ENCODE data around the gene ANKH. TPM values are rescaled to one million over a fixed set of nuclear protein-coding genes. Genes with fewer than 3 reads are reported as not detected.

Gene ANKH
- total and polyA plus RNA-seq, 4 experiments from 2014 or later, result 34.1 to 165 (median 114) TPM

DNA sequence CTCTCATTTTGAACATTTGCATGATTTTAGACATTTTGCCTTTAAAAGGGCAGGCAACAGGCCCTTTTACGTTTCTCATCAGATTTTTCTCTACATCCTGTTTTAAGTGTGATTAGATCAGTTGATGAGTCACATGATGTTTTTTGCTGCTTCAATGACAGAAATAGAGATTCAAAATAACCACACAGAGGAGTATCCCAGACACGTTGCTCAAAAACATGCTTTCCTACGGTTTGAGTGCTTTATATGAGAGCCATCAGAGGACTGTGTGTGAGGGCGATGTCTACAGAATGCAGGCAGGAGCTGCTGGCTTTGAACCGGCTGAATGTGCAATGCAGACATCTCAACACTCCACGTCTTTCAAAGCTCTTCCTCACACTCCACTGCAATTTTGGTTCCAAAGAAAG, 165.0 kb downstream of the ANKH start:
- peak overlapping the region; percentile 49 for H3K27ac ChIP-seq (ENCODE audit: low read depth, low read length)
- peak overlapping the region in 1 of 2 donors; percentile 26 for H3K4me3 ChIP-seq (ENCODE audit: low read length in 2 of 2)
- H3K27me3 ChIP-seq (ENCODE audit: insufficient read depth, low read length), result no peaks in the 10 kb centered on the region
- peaks cover 76% of the 10 kb centered on the region for H3K4me1 ChIP-seq (ENCODE audit: insufficient read depth, low read length)
- no peaks in the 10 kb centered on the region for H3K9me3 ChIP-seq (ENCODE audit: control insufficient read depth in 1 of 2, low read length in 2 of 2)
- Mint-ChIP-seq H3K9me3 (no peaks in the 10 kb centered on the region), H3K27me3 (no peaks in the 10 kb centered on the region), H3K4me1 (peaks cover 66 to 91% (median 80%) of the 10 kb centered on the region in 4 donors), H3K36me3 (peaks cover 42 to 61% of the 10 kb centered on the region in 2 donors), H3K4me3 (peak overlapping the region; percentile 81 to 90 (median 82)), H3K27ac (peak overlapping the region; percentile 94 to 99 (median 99))
- CTCF ChIA-PET (ENCODE audit: partially characterized antibody), result interaction anchor here (0.8 to 12.1 kb wide), 8 partner anchors 9 to 297 kb away, joined by 3 to 114 read pairs (median 10); no protein-coding TSS in a partner anchor
- POLR2A ChIA-PET (ENCODE audit: partially characterized antibody), result interaction anchor here (1.0 to 2.4 kb wide), 16 partner anchors 8 to 286 kb away, joined by 3 to 13 read pairs (median 5); partner anchors contain the start of gene OTULIN
- intact Hi-C loops (cut with micrococcal nuclease), result loop anchor here (1.0 to 5.0 kb wide), 5 partner anchors 21 to 166 kb away; partner anchors contain the start of genes ANKH and OTULIN
- H3K36me3 ChIP-seq (ENCODE audit: insufficient read depth, low read length), result peaks cover 9% of the 10 kb centered on the region
- DNase-seq, result peak; percentile 67 to 80 (median 73)

GRCh38 chr5:14705556-14705955, 166.0 kb downstream of the ANKH start:
- no peaks in the 10 kb centered on the region for H3K27me3 Mint-ChIP-seq
- intact Hi-C loops (cut with micrococcal nuclease), result loop anchor here (5.0 kb wide), 1 partner anchor 167 kb away; the partner anchor contains the start of gene ANKH
- peak overlapping the region in 6 of 8 donors; percentile 5 to 90 (median 81) for H3K4me3 Mint-ChIP-seq

DNA sequence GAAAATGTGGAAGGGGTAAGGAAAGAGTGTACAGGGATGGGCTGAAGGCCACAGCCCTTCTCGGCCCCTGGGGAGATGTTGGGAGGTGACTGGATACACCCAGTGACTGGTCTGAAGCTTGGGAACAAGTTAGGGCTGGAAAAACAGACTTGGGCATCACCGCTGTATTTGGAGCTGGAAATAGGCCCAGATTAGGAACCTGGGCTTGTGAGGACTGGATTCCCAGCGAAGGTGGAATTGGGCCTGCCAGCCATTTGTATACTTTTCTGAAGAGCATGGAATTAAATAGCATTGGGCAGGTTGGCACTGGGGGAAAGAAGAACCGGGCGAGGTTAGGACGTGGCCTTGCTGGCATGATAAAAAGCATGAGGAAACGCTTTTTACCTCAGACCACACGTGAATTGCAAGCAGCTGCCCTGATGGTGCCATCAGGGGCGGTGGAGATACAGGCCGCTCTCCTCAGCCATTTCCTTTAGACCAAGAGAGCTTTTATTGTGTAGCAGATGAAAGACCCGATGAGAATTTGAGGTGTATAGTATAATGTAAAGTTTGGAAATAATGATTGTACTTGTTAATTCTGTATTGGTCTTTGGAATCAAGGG, 169.2 kb downstream of the ANKH start:
- CTCF ChIA-PET (ENCODE audit: partially characterized antibody), result interaction anchor here (1.0 to 12.1 kb wide), 5 partner anchors 12 to 291 kb away, joined by 3 to 114 read pairs (median 4); no protein-coding TSS in a partner anchor
- no peak for DNase-seq
- Histone ChIP-seq H3K27ac (ENCODE audit: low read depth, low read length) (peak overlapping the region; percentile 7), H3K4me3 (ENCODE audit: low read length in 2 of 2) (no peak overlapping the region), H3K9me3 (ENCODE audit: control insufficient read depth in 1 of 2, low read length in 2 of 2) (no peaks in the 10 kb centered on the region), H3K27me3 (ENCODE audit: insufficient read depth, low read length) (no peaks in the 10 kb centered on the region), H3K36me3 (ENCODE audit: insufficient read depth, low read length) (peaks cover 15% of the 10 kb centered on the region), H3K4me1 (ENCODE audit: insufficient read depth, low read length) (peaks cover 70% of the 10 kb centered on the region)
- no peaks in the 10 kb centered on the region for H3K9me3 Mint-ChIP-seq
- H3K27ac Mint-ChIP-seq, result peak overlapping the region; percentile 83 to 99 (median 94)
- no peaks in the 10 kb centered on the region for H3K27me3 Mint-ChIP-seq
- peaks cover 64 to 91% (median 72%) of the 10 kb centered on the region in 4 donors for H3K4me1 Mint-ChIP-seq
- peak overlapping the region in 3 of 8 donors; percentile 6 to 33 (median 25) for H3K4me3 Mint-ChIP-seq
- peaks cover 45 to 64% of the 10 kb centered on the region in 2 donors for H3K36me3 Mint-ChIP-seq
- intact Hi-C loops (cut with micrococcal nuclease), result no loop called here
- POLR2A ChIA-PET (ENCODE audit: partially characterized antibody), result interaction anchor here (1.0 kb wide), 2 partner anchors 10 to 30 kb away, joined by 3 read pairs; no protein-coding TSS in a partner anchor

More at GRCh38 chr5:14705556-14705955, 166.0 kb downstream of the ANKH start:
- peak overlapping the region; percentile 49 for H3K27ac ChIP-seq (ENCODE audit: low read depth, low read length)
- H3K4me1 Mint-ChIP-seq, result peaks cover 75 to 98% (median 87%) of the 10 kb centered on the region in 4 donors
- H3K4me3 ChIP-seq (ENCODE audit: low read length in 2 of 2), result no peak overlapping the region
- no peaks in the 10 kb centered on the region for H3K9me3 Mint-ChIP-seq
- H3K36me3 ChIP-seq (ENCODE audit: insufficient read depth, low read length), result no peaks in the 10 kb centered on the region
- H3K4me1 ChIP-seq (ENCODE audit: insufficient read depth, low read length), result peaks cover 86% of the 10 kb centered on the region
- POLR2A ChIA-PET (ENCODE audit: partially characterized antibody), result interaction anchor here (1.0 to 1.7 kb wide), 4 partner anchors 10 to 111 kb away, joined by 3 to 4 read pairs (median 3); no protein-coding TSS in a partner anchor
- H3K9me3 ChIP-seq (ENCODE audit: control insufficient read depth in 1 of 2, low read length in 2 of 2), result no peaks in the 10 kb centered on the region
- peak overlapping the region; percentile 94 to 99 (median 99) for H3K27ac Mint-ChIP-seq
- H3K27me3 ChIP-seq (ENCODE audit: insufficient read depth, low read length), result no peaks in the 10 kb centered on the region
- DNase-seq, result no peak
- CTCF ChIA-PET (ENCODE audit: partially characterized antibody), result interaction anchor here (0.8 to 12.1 kb wide), 6 partner anchors 16 to 165 kb away, joined by 3 to 114 read pairs (median 8); no protein-coding TSS in a partner anchor
- peaks cover 35 to 61% of the 10 kb centered on the region in 2 donors for H3K36me3 Mint-ChIP-seq

- Mint-ChIP-seq H3K4me3 (peak overlapping the region in 3 of 8 donors; percentile 33 to 41 (median 39)), H3K9me3 (no peaks in the 10 kb centered on the region), H3K4me1 (peaks cover 59 to 91% (median 66%) of the 10 kb centered on the region in 4 donors), H3K27ac (peak overlapping the region; percentile 83 to 99 (median 94)), H3K36me3 (peaks cover 48 to 67% of the 10 kb centered on the region in 2 donors), H3K27me3 (no peaks in the 10 kb centered on the region)
- ChIA-PET CTCF (ENCODE audit: partially characterized antibody) (interaction anchor here (1.2 to 12.1 kb wide), 4 partner anchors 11 to 302 kb away, joined by 3 to 114 read pairs (median 14); no protein-coding TSS in a partner anchor), POLR2A (ENCODE audit: partially characterized antibody) (interaction anchor here (1.0 to 1.2 kb wide), 2 partner anchors 10 to 108 kb away, joined by 3 to 8 read pairs; no protein-coding TSS in a partner anchor)
- intact Hi-C loops (cut with micrococcal nuclease), result no loop called here
- Histone ChIP-seq H3K4me3 (ENCODE audit: low read length in 2 of 2) (no peak overlapping the region), H3K27ac (ENCODE audit: low read depth, low read length) (peak overlapping the region; percentile 7), H3K27me3 (ENCODE audit: insufficient read depth, low read length) (no peaks in the 10 kb centered on the region), H3K9me3 (ENCODE audit: control insufficient read depth in 1 of 2, low read length in 2 of 2) (no peaks in the 10 kb centered on the region), H3K4me1 (ENCODE audit: insufficient read depth, low read length) (peaks cover 62% of the 10 kb centered on the region), H3K36me3 (ENCODE audit: insufficient read depth, low read length) (peaks cover 19% of the 10 kb centered on the region)
- no peak for DNase-seq
Measured at GRCh38 chr5:14701556-14701955, 170.0 kb downstream of the ANKH start.

- DNase-seq, result no peak
- H3K4me1 ChIP-seq (ENCODE audit: insufficient read depth, low read length), result peaks cover 59% of the 10 kb centered on the region
- peaks cover 26% of the 10 kb centered on the region for H3K36me3 ChIP-seq (ENCODE audit: insufficient read depth, low read length)
- peak overlapping the region in 4 of 8 donors; percentile 12 to 54 (median 35) for H3K4me3 Mint-ChIP-seq
- peak overlapping the region; percentile 79 to 99 (median 94) for H3K27ac Mint-ChIP-seq
- no peaks in the 10 kb centered on the region for H3K27me3 Mint-ChIP-seq
- CTCF ChIA-PET (ENCODE audit: partially characterized antibody), result interaction anchor here (1.2 to 12.1 kb wide), 3 partner anchors 15 to 303 kb away, joined by 5 to 114 read pairs (median 23); no protein-coding TSS in a partner anchor
- H3K27me3 ChIP-seq (ENCODE audit: insufficient read depth, low read length), result no peaks in the 10 kb centered on the region
- no peak overlapping the region for H3K4me3 ChIP-seq (ENCODE audit: low read length in 2 of 2)
- POLR2A ChIA-PET (ENCODE audit: partially characterized antibody), result interaction anchor here (1.0 to 1.2 kb wide), 2 partner anchors 11 to 109 kb away, joined by 3 to 8 read pairs; no protein-coding TSS in a partner anchor
- H3K36me3 Mint-ChIP-seq, result peaks cover 52 to 70% of the 10 kb centered on the region in 2 donors
- H3K9me3 Mint-ChIP-seq, result no peaks in the 10 kb centered on the region
- intact Hi-C loops (cut with micrococcal nuclease), result no loop called here
- peaks cover 53 to 91% (median 63%) of the 10 kb centered on the region in 4 donors for H3K4me1 Mint-ChIP-seq
- no peaks in the 10 kb centered on the region for H3K9me3 ChIP-seq (ENCODE audit: control insufficient read depth in 1 of 2, low read length in 2 of 2)
- peak overlapping the region; percentile 7 for H3K27ac ChIP-seq (ENCODE audit: low read depth, low read length)
Measured at GRCh38 chr5:14700478-14701436, 170.8 kb downstream of the ANKH start.

DNA sequence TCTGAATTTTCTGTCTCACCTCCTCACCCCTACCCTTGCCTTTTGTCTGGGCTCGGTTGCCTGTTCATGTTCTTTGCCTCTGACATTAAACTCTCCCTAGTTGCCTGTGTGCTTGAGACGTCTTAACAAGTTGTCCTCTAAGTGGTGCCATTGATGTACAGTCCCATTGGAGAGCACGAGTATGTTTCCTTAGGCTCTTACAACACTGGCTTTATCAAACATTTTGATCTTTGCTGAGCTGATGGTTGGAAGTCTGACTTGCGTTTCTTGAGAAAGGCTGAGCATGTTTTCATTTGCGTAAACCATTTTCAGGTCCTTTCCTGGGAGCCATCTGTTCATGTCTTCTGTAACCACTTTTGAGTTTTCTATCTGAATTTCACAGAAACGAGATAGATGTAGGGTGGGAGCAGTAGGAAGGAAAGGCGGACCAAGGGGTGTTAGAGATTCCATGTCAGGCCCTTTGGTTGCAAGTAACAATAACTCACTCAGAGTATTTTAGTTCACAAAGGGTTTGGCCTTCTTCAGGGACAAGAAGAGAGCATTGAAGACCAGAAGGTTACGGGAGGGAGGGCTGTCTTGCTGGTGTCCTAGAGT, 171.7 kb downstream of the ANKH start:
- CTCF ChIA-PET (ENCODE audit: partially characterized antibody), result interaction anchor here (12.1 kb wide), 1 partner anchor 14 kb away, joined by 114 read pairs; no protein-coding TSS in a partner anchor
- Histone ChIP-seq H3K4me3 (ENCODE audit: low read length in 2 of 2) (no peak overlapping the region), H3K4me1 (ENCODE audit: insufficient read depth, low read length) (peaks cover 53% of the 10 kb centered on the region), H3K36me3 (ENCODE audit: insufficient read depth, low read length) (peaks cover 26% of the 10 kb centered on the region), H3K27ac (ENCODE audit: low read depth, low read length) (no peak overlapping the region), H3K27me3 (ENCODE audit: insufficient read depth, low read length) (no peaks in the 10 kb centered on the region), H3K9me3 (ENCODE audit: control insufficient read depth in 1 of 2, low read length in 2 of 2) (no peaks in the 10 kb centered on the region)
- peaks cover 49 to 87% (median 59%) of the 10 kb centered on the region in 4 donors for H3K4me1 Mint-ChIP-seq
- no peaks in the 10 kb centered on the region for H3K27me3 Mint-ChIP-seq
- H3K4me3 Mint-ChIP-seq, result no peak overlapping the region
- H3K36me3 Mint-ChIP-seq, result peaks cover 55 to 78% of the 10 kb centered on the region in 2 donors
- POLR2A ChIA-PET (ENCODE audit: partially characterized antibody), result no interaction called here
- DNase-seq, result no peak
- intact Hi-C loops (cut with micrococcal nuclease), result no loop called here
- no peaks in the 10 kb centered on the region for H3K9me3 Mint-ChIP-seq
- H3K27ac Mint-ChIP-seq, result peak overlapping the region; percentile 5 to 94 (median 57)
